Glutamatergic neuron (in vitro differentiated cells): Measurements from ENCODE around the gene COASY. TPM values are rescaled to one million over a fixed set of nuclear protein-coding genes. Genes with fewer than 3 reads are reported as not detected.
A peak's percentile ranks its signal among the peaks of the same experiment; 100 is the strongest.

Experiments
- DNase-seq: peaks from one replicate; pipeline ENCODE4 v3.0.0; 2022
- H3K27ac Mint-ChIP-seq: one replicate; pipeline ENCODE4 v1.8.0; 2020; ENCODE audit warnings: mild to moderate bottlenecking, mixed read lengths, inconsistent platforms; ENCODE audit not compliant: unreplicated experiment
- H3K27me3 Mint-ChIP-seq: one replicate; pipeline ENCODE4 v1.8.0; 2020; ENCODE audit warnings: mild to moderate bottlenecking, moderate library complexity, mixed read lengths, inconsistent platforms; ENCODE audit not compliant: unreplicated experiment
- H3K36me3 Mint-ChIP-seq: one replicate; pipeline ENCODE4 v1.8.0; 2020; ENCODE audit warnings: mild to moderate bottlenecking, mixed read lengths, inconsistent platforms; ENCODE audit not compliant: unreplicated experiment
- H3K4me1 Mint-ChIP-seq: one replicate; pipeline ENCODE4 v1.8.0; 2020; ENCODE audit warnings: mild to moderate bottlenecking, low read depth, mixed read lengths, inconsistent platforms; ENCODE audit not compliant: unreplicated experiment
- H3K4me3 Mint-ChIP-seq: one replicate; pipeline ENCODE4 v1.8.0; 2020; ENCODE audit warnings: mild to moderate bottlenecking, mixed read lengths, inconsistent platforms; ENCODE audit not compliant: unreplicated experiment
- H3K9me3 Mint-ChIP-seq: one replicate; pipeline ENCODE4 v1.8.0; 2020; ENCODE audit warnings: mild to moderate bottlenecking, moderate library complexity, mixed read lengths, inconsistent platforms; ENCODE audit not compliant: unreplicated experiment
- total RNA-seq: library from RNA; stranded (reverse); fragmentation: NEBNext Ultra II Directional; extraction: Animal tissue kit (Norgen Biotek cat#: 25700); gene quantifications from one replicate; pipeline ENCODE4 v1.2.1, GENCODE V29; 2021; ENCODE audit not compliant: unreplicated experiment
- TF ChIP-seq, protein P1 (sequence below): fragments of 200-600 bp; sonication (generic); IDR thresholded peaks from one replicate; pipeline ENCODE4 v1.5.0; 2021; ENCODE audit not compliant: partially characterized antibody, unreplicated experiment

Gene COASY
- total RNA-seq, 1 donor from 2014 or later: 57.4 TPM

DNA sequence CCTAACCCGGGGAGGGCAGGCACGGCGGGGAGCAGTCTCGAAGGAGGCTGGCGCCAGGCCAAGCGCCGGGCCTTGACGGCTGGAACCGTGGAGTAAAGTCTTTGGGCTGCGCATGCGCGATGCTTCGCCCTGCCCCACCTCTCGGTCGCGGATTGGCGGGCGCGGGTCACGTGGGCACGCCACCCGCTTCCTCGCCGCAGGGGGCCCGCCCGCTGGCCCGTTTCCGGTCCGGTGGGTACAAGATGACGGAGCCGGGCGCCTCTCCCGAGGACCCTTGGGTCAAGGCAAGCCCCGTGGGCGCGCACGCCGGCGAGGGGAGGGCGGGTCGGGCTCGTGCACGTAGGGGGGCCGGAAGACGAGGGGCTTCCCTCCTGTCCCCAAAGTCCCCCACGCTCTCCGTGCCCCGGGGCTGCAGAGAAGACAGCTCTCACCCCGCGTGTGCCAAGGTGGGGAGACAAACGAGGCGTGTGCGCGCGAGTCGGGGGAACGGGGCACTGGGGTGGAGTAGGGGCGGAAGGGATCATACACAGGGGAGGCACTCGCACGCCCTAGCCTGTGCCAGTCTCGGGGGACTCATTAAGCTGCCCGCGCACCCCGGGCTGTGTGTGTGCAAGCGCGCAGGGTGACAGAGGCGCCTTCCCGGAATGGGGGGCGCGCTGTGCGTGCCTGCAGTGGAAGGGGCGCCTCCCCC, 5.1 kb downstream of the COASY start, which contains the start of gene MLX:
Gene MLX (plus strand): TSS at position 218 of the 691 bp plus-strand sequence. CDS start 25 bp downstream, at position 243.
- Mint-ChIP-seq H3K4me1 (peaks cover 7% of the 10 kb centered on the region), H3K4me3 (peak within 1 kb of the TSS; percentile 96), H3K27me3 (peaks cover 8% of the 10 kb centered on the region), H3K27ac (peak within 1 kb of the TSS; percentile 83), H3K36me3 (no peaks in the 10 kb centered on the region), H3K9me3 (peaks cover 6% of the 10 kb centered on the region)
- TF ChIP-seq, protein P1, sequence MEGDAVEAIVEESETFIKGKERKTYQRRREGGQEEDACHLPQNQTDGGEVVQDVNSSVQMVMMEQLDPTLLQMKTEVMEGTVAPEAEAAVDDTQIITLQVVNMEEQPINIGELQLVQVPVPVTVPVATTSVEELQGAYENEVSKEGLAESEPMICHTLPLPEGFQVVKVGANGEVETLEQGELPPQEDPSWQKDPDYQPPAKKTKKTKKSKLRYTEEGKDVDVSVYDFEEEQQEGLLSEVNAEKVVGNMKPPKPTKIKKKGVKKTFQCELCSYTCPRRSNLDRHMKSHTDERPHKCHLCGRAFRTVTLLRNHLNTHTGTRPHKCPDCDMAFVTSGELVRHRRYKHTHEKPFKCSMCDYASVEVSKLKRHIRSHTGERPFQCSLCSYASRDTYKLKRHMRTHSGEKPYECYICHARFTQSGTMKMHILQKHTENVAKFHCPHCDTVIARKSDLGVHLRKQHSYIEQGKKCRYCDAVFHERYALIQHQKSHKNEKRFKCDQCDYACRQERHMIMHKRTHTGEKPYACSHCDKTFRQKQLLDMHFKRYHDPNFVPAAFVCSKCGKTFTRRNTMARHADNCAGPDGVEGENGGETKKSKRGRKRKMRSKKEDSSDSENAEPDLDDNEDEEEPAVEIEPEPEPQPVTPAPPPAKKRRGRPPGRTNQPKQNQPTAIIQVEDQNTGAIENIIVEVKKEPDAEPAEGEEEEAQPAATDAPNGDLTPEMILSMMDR: no peak
- peak; percentile 93 for DNase-seq

DNA sequence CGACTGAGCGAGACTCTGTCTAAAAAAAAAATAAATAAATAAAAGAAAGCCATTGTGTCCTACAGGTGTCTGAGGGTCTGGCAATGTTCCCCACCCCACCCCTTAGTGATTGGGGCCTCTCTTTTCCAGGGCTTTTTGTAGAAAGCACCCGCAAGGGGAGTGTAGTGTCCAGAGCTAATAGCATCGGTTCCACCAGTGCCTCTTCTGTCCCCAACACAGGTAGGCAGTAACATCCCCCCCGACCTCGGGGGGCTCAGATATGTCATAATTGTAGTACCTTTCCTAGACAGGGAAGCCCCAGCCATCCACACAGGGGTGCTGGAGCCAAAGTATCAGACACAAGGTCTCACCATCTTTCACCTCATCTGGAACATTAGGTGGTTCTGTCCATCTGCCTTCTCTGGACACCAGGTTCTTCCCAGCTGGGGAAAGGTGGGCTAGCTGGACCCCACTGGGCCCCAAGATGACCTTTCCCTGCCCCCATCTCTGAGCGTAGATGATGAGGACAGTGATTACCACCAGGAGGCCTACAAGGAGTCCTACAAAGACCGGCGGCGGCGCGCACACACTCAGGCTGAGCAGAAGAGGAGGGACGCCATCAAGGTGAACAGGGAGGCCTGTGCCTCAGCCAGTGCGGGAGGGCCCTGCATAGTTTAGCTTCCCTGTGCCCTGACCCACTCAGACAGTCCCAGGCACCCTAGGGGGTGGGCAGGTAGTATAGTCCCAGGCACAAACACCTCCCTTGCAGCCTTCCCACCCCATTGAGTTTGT, 6.6 kb downstream of the COASY start:
- H3K4me3 Mint-ChIP-seq: peak overlapping the region; percentile 30
- TF ChIP-seq, protein P1: no peak
- peaks cover 4% of the 10 kb centered on the region for H3K4me1 Mint-ChIP-seq
- H3K27ac Mint-ChIP-seq: no peak overlapping the region
- DNase-seq: no peak
- H3K9me3 Mint-ChIP-seq: peaks cover 6% of the 10 kb centered on the region
- peaks cover 6% of the 10 kb centered on the region for H3K27me3 Mint-ChIP-seq
- peaks cover 4% of the 10 kb centered on the region for H3K36me3 Mint-ChIP-seq

DNA sequence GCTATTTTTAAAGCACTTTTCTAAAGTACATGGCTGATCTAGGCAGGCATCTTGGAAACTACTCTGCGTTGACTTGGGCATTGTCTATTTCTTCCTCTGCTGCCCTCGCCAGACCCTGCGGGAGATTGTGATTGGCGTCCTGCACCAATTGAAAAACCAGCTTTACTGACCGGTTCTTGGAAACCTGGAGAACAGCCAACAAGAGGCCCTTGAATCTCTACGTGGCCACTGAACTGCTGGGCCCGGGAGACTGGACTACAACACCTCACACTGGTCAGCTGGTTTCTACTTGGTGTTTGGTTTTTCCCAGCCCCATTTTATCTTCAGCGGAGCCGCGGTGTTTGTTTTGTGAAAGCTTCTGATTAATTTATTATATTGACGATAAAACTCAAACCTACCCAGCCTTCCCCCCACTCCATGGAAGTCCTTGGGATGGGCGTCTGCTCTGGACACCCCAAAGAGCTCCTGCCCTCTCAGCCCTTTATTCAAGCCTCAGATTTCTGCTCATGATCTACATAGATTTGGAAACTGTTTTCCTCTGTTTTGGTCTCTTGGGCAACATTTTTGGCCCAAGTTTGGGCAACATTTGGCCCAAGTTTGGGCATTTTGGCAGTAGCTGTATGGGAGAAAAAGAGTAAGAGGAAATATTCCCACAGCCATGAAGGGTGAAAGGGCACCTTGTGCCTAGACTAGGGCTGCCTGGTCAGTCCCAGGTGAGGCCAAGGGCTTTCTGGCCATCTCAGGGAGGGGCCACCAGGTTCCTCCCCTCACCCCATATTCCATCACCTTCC, 9.7 kb downstream of the COASY start:
- TF ChIP-seq, protein P1: no peak
- Mint-ChIP-seq H3K27ac (no peak overlapping the region), H3K27me3 (peaks cover 3% of the 10 kb centered on the region), H3K36me3 (peaks cover 5% of the 10 kb centered on the region), H3K4me3 (no peak overlapping the region), H3K9me3 (peaks cover 8% of the 10 kb centered on the region), H3K4me1 (peaks cover 4% of the 10 kb centered on the region)
- no peak for DNase-seq

DNA sequence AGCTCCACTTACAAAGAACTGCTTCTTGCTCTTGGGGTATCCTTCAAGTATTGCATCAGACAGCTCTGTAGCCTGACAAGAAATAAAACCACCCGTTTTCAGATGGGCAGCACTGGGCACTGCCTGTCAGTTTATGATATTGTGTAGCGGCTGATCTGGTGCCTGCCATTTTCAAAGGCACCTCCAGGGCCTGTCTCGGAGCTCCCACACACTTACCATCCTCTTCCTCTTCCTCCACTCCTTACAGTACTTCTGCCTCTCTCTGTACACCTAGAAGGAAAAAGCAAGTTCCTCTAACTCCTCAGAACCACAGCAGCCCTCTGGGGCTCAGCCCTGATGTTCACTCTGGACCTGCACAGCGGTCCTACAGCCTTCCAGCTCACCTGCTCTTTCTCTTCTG, 11.1 kb downstream of the COASY start:
- TF ChIP-seq, protein P1: no peak
- peaks cover 2% of the 10 kb centered on the region for H3K4me1 Mint-ChIP-seq
- no peak for DNase-seq
- H3K4me3 Mint-ChIP-seq: peak overlapping the region; percentile 31
- no peak overlapping the region for H3K27ac Mint-ChIP-seq
- H3K36me3 Mint-ChIP-seq: peaks cover 5% of the 10 kb centered on the region
- peaks cover 4% of the 10 kb centered on the region for H3K27me3 Mint-ChIP-seq
- peaks cover 13% of the 10 kb centered on the region for H3K9me3 Mint-ChIP-seq
